Adrenal gland (tissue), 12 donors: ENCODE results near the gene UNC13C. TPM values are rescaled to one million over a fixed set of nuclear protein-coding genes. Genes with fewer than 3 reads are reported as not detected.

ENCODE experiments used
- DNase-seq, 7 donors: peaks; one replicate each; pipeline ENCODE4 v3.0.0-alpha.2; 2019 to 2020
- H3K27ac ChIP-seq, 5 donors: fragments of 200-600 bp; sonication (generic) in 4 of 5; 1 replicate in 3 of 5; 2 replicates in 2 of 5; pipeline versions ENCODE4 v1.5.1 to v1.8.0; 2016 to 2020; ENCODE audit warnings: mild to moderate bottlenecking in 1 of 5
- H3K27me3 ChIP-seq: fragments of 200-600 bp; 2 replicates; pipeline ENCODE4 v1.8.0; 2021
- H3K36me3 ChIP-seq, 2 donors: fragments of 200-600 bp; replicated peaks in 1 of 2; 1 replicate in 1 of 2; 2 replicates in 1 of 2; pipeline versions ENCODE4 v1.5.1 to v1.8.0; 2018 to 2022
- H3K4me1 ChIP-seq, 2 donors: fragments of 200-600 bp; replicated peaks in 1 of 2; 1 replicate in 1 of 2; 2 replicates in 1 of 2; pipeline versions ENCODE4 v1.5.1 to v1.8.0; 2018 to 2021
- H3K4me3 ChIP-seq, 4 donors: fragments of 200-600 bp; sonication (generic) in 3 of 4; one replicate each; pipeline ENCODE4 v1.5.1; 2016 to 2018
- H3K9me3 ChIP-seq, 3 donors: fragments of 200-600 bp; sonication (generic) in 1 of 3; replicated peaks in 1 of 3; 1 replicate in 2 of 3; 2 replicates in 1 of 3; pipeline versions ENCODE4 v1.5.1 to v1.8.0; 2016 to 2021
- CTCF ChIP-seq, 6 experiments: fragments of 450-650 bp in 4 of 6; fragments of 200-600 bp in 2 of 6; sonication (generic) in 1 of 6; IDR thresholded peaks; 1 replicate in 5 of 6; 2 replicates in 1 of 6; pipeline versions ENCODE4 v1.5.1 to v1.8.0; 2016 to 2021; ENCODE audit warnings: antibody characterized with exemption in 6 of 6, mild to moderate bottlenecking in 2 of 6, moderate library complexity in 1 of 6
- POLR2A ChIP-seq, 2 donors: fragments of 450-650 bp; IDR thresholded peaks; one replicate each; pipeline ENCODE4 v1.6.1; 2017; ENCODE audit warnings: antibody characterized with exemption in 2 of 2, mild to moderate bottlenecking in 2 of 2, moderate library complexity in 1 of 2
- WGBS, 4 donors: extraction: QIAGEN DNeasy Blood & Tissue Kit in 2 of 4; methylation state at CpG; one replicate each; pipeline versions ENCODE4 v1.1.5 to v1.1.7; 2013 to 2017; 5-methylcytosine and 5-hydroxymethylcytosine counted together
- intact Hi-C, 2 donors: fragments of 100-400 bp; cut with DNase I; formaldehyde crosslinking; loops; one replicate each; pipeline versions ENCODE4 v1.14.1 to v1.15.0; 2022 to 2023
- polyA plus RNA-seq, 3 donors: library from polyadenylated mRNA; stranded (reverse); fragments of 200-250 nt in 2 of 3; fragments of 350-450 nt in 1 of 3; fragmentation: Illumina TruSeq in 1 of 3; extraction: RNeasy Lipid Tissue Mini Kit (QIAGEN cat#74804) in 1 of 3; gene quantifications; one replicate each; pipeline ENCODE4 v1.2.3, GENCODE V29; 2013 to 2014
- total RNA-seq, 9 donors: library from RNA; depleted of rRNA in 4 of 9; stranded (reverse); fragments of >200 nt in 4 of 9; fragments of 120-200 nt in 1 of 9; fragmentation: NEBNext Ultra II Directional in 1 of 9; extraction: Animal tissue kit (Norgen Biotek cat#: 25700) in 1 of 9; gene quantifications; one replicate each; pipeline versions ENCODE4 v1.1.0 to v1.2.4, GENCODE V29; 2013 to 2023
- donor health status: healthy with polysubstance abuse.
- donor health status: Bipolar disorder and iron deficiency.
- donor health status: DM: yes; HTN: yes; CAD: no.
- donor health status: DM: no; HTN: no; CAD: no.
- donor health status: DM: no; HTN: no; CAD: no.
- donor health status: DM: yes; HTN: yes; CAD: no.

UNC13C gene
- total and polyA plus RNA-seq, 12 donors = 0.04 to 0.61 (median 0.20) TPM; not detected in 4

GRCh38 chr15:54373332-54373731 lies 395.1 kb downstream of the UNC13C start:
- 78 to 88% (median 78%) methylated on average over 2 of the region's 2 CpGs; no CpG with 5 or more reads in 1 of the 4 donors for WGBS, 4 donors

GRCh38 chr15:54374184-54374952 lies 396.1 kb downstream of the UNC13C start:
- H3K36me3 ChIP-seq = no peaks in the 10 kb centered on the region
- DNase-seq = no peak
- 85 to 97% (median 91%) methylated on average over 3 to 5 of the region's 5 CpGs for WGBS, 4 donors
- H3K4me1 ChIP-seq = no peaks in the 10 kb centered on the region
- H3K27me3 ChIP-seq = no peaks in the 10 kb centered on the region
- TF ChIP-seq CTCF (IDR thresholded peaks at IDR 0.05) = no peak
- TF ChIP-seq POLR2A (IDR thresholded peaks at IDR 0.05) = no peak
- intact Hi-C loops = no loop called here
- H3K9me3 ChIP-seq = no peaks in the 10 kb centered on the region
- no peak overlapping the region for H3K4me3 ChIP-seq
- no peak overlapping the region for H3K27ac ChIP-seq

More at GRCh38 chr15:54373332-54373731, 395.1 kb downstream of the UNC13C start:
- H3K27me3 ChIP-seq = no peaks in the 10 kb centered on the region
- no peaks in the 10 kb centered on the region for H3K36me3 ChIP-seq
- no peak for DNase-seq
- H3K9me3 ChIP-seq = no peaks in the 10 kb centered on the region
- TF ChIP-seq CTCF (IDR thresholded peaks at IDR 0.05) (no peak), POLR2A (IDR thresholded peaks at IDR 0.05) (no peak)
- H3K4me1 ChIP-seq = no peaks in the 10 kb centered on the region
- no peak overlapping the region for H3K27ac ChIP-seq
- H3K4me3 ChIP-seq = no peak overlapping the region
- intact Hi-C loops = no loop called here

- no peak for DNase-seq
- Histone ChIP-seq H3K27me3 (no peaks in the 10 kb centered on the region), H3K27ac (no peak overlapping the region), H3K4me1 (no peaks in the 10 kb centered on the region), H3K9me3 (no peaks in the 10 kb centered on the region), H3K4me3 (no peak overlapping the region), H3K36me3 (no peaks in the 10 kb centered on the region)
- TF ChIP-seq POLR2A (IDR thresholded peaks at IDR 0.05) = no peak
- no peak for TF ChIP-seq CTCF (IDR thresholded peaks at IDR 0.05)
- intact Hi-C loops = no loop called here
- 52 to 77% (median 60%) methylated on average over 1 of the region's 1 CpG for WGBS, 4 donors
These were observed 409.6 kb downstream of the UNC13C start for GRCh38 chr15:54387799-54388198.

- Histone ChIP-seq H3K4me1 (no peaks in the 10 kb centered on the region), H3K36me3 (no peaks in the 10 kb centered on the region), H3K27me3 (no peaks in the 10 kb centered on the region), H3K4me3 (no peak overlapping the region), H3K9me3 (no peaks in the 10 kb centered on the region), H3K27ac (no peak overlapping the region)
- no peak for DNase-seq
- intact Hi-C loops = no loop called here
- WGBS, 4 donors = 65 to 80% (median 70%) methylated on average over 1 of the region's 1 CpG
- TF ChIP-seq CTCF (IDR thresholded peaks at IDR 0.05) (no peak), POLR2A (IDR thresholded peaks at IDR 0.05) (no peak)
These were observed 410.5 kb downstream of the UNC13C start for GRCh38 chr15:54388746-54389145.
